Psoas muscle (tissue), 8 donors: ENCODE results near the gene IGF1R. TPM values are rescaled to one million over a fixed set of nuclear protein-coding genes. Genes with fewer than 3 reads are reported as not detected.

Source experiments
- ATAC-seq, 4 donors: fragments of 200-7000 bp; cut with Tn5 transposase; one replicate each; pipeline ENCODE4 v1.9.1; 2020; ENCODE audit warnings: moderate library complexity in 3 of 4, mild to moderate bottlenecking in 2 of 4
- DNase-seq, 2 donors: peaks; one replicate each; pipeline ENCODE4 v3.0.0-alpha.2; 2020
- H3K27ac ChIP-seq: fragments of 200-600 bp; one replicate; pipeline ENCODE4 v1.8.0; 2022
- H3K27me3 ChIP-seq, 3 donors: fragments of 200-600 bp in 1 of 3; one replicate each; pipeline versions ENCODE4 v1.6.1 to v1.8.0; 2013 to 2022; ENCODE audit warnings: low read length in 2 of 3, mild to moderate bottlenecking in 2 of 3, moderate library complexity in 1 of 3; ENCODE audit not compliant: insufficient read depth in 3 of 3
- H3K36me3 ChIP-seq, 2 donors: fragments of 200-600 bp in 1 of 2; one replicate each; pipeline versions ENCODE4 v1.6.1 to v1.8.0; 2013 to 2022; ENCODE audit warnings: low read depth in 1 of 2, mild to moderate bottlenecking in 1 of 2, moderate library complexity in 1 of 2; ENCODE audit not compliant: insufficient read depth in 1 of 2
- H3K4me1 ChIP-seq: fragments of 200-600 bp; one replicate; pipeline ENCODE4 v1.8.0; 2022
- H3K4me3 ChIP-seq: fragments of 200-600 bp; one replicate; pipeline ENCODE4 v1.8.0; 2022; ENCODE audit warnings: mild to moderate bottlenecking
- H3K9me3 ChIP-seq: fragments of 200-600 bp; one replicate; pipeline ENCODE4 v1.8.0; 2022
- CTCF ChIP-seq: fragments of 200-600 bp; IDR thresholded peaks from one replicate; pipeline ENCODE4 v1.8.0; 2022; ENCODE audit warnings: antibody characterized with exemption
- WGBS, 3 donors: extraction: QIAGEN DNeasy Blood & Tissue Kit; methylation state at CpG; one replicate each; pipeline versions ENCODE4 v1.1.6 to v1.1.7; 2013; 5-methylcytosine and 5-hydroxymethylcytosine counted together
- intact Hi-C, 2 donors: fragments of 100-400 bp; cut with DNase I; formaldehyde crosslinking; loops; one replicate each; pipeline versions ENCODE4 v1.11.0 to v1.14.2; 2022
- polyA plus RNA-seq, 3 donors: library from polyadenylated mRNA; stranded (reverse); fragments of 200-250 nt; gene quantifications; one replicate each; pipeline ENCODE4 v1.2.3, GENCODE V29; 2013
- total RNA-seq, 4 donors: library from RNA; stranded (reverse); fragmentation: NEBNext Ultra II Directional in 2 of 4; extraction: Animal tissue kit (Norgen Biotek cat#: 25700) in 2 of 4; gene quantifications; one replicate each; pipeline versions ENCODE4 v1.2.1 to v1.2.4, GENCODE V29; 2021 to 2023
- donor health status: healthy with polysubstance abuse.
- donor health status: DM: no; HTN: no; CAD: no; lungs with moderate emphysema.
- donor health status: Bipolar disorder and iron deficiency.
- donor health status: healthy.
- donor health status: DM: yes; HTN: yes; CAD: no.
- donor health status: DM: no; HTN: no; CAD: no.
- donor health status: DM: no; HTN: no; CAD: no.
- donor health status: DM: yes; HTN: yes; CAD: no.

The IGF1R gene
- total and polyA plus RNA-seq, 7 donors = 2.1 to 20.4 (median 12.0) TPM

GRCh38 chr15:98651036-98651481 is 2.7 kb downstream of the IGF1R start:
- WGBS, 3 donors = 30 to 46% (median 38%) methylated on average over 28 of the region's 28 CpGs
- intact Hi-C loops = loop anchor here (10.0 kb wide), 2 partner anchors 414 to 564 kb away; no protein-coding TSS in a partner anchor
- Histone ChIP-seq H3K4me3 (peak overlapping the region; percentile 94), H3K27ac (peak overlapping the region; percentile 92), H3K9me3 (no peaks in the 10 kb centered on the region), H3K4me1 (peaks cover 31% of the 10 kb centered on the region), H3K36me3 (no peaks in the 10 kb centered on the region), H3K27me3 (peaks cover 0 to 6% (median 0%) of the 10 kb centered on the region in 3 donors)
- no peak for ATAC-seq
- DNase-seq = no peak
- TF ChIP-seq CTCF = no peak

GRCh38 chr15:98651581-98652220 is 3.4 kb downstream of the IGF1R start:
- H3K4me3 ChIP-seq = peak overlapping the region; percentile 94
- TF ChIP-seq CTCF = no peak
- H3K9me3 ChIP-seq = no peaks in the 10 kb centered on the region
- DNase-seq = no peak
- H3K27me3 ChIP-seq = peaks cover 0 to 6% (median 0%) of the 10 kb centered on the region in 3 donors
- H3K4me1 ChIP-seq = peaks cover 31% of the 10 kb centered on the region
- H3K27ac ChIP-seq = peak overlapping the region; percentile 92
- no peaks in the 10 kb centered on the region for H3K36me3 ChIP-seq
- WGBS, 3 donors = 56 to 68% (median 58%) methylated on average over 14 of the region's 14 CpGs
- ATAC-seq = no peak
- intact Hi-C loops = loop anchor here (10.0 kb wide), 2 partner anchors 413 to 563 kb away; no protein-coding TSS in a partner anchor

GRCh38 chr15:98653686-98654085 is 5.3 kb downstream of the IGF1R start:
- H3K4me1 ChIP-seq = peaks cover 42% of the 10 kb centered on the region
- H3K36me3 ChIP-seq = no peaks in the 10 kb centered on the region
- TF ChIP-seq CTCF = no peak
- WGBS, 3 donors = 17 to 50% (median 19%) methylated on average over 1 of the region's 1 CpG
- H3K27me3 ChIP-seq = no peaks in the 10 kb centered on the region
- intact Hi-C loops = loop anchor here (10.0 kb wide), 2 partner anchors 411 to 561 kb away; no protein-coding TSS in a partner anchor
- H3K9me3 ChIP-seq = no peaks in the 10 kb centered on the region
- DNase-seq (no peak), ATAC-seq (no peak)
- H3K4me3 ChIP-seq = no peak overlapping the region
- peak overlapping the region; percentile 42 for H3K27ac ChIP-seq

- Histone ChIP-seq H3K4me1 (peaks cover 53% of the 10 kb centered on the region), H3K27ac (peak overlapping the region; percentile 42), H3K36me3 (no peaks in the 10 kb centered on the region), H3K9me3 (no peaks in the 10 kb centered on the region), H3K27me3 (no peaks in the 10 kb centered on the region), H3K4me3 (no peak overlapping the region)
- intact Hi-C loops = loop anchor here (10.0 kb wide), 2 partner anchors 410 to 560 kb away; no protein-coding TSS in a partner anchor
- TF ChIP-seq CTCF = no peak
- ATAC-seq (no peak), DNase-seq (no peak)
- 60 to 70% (median 66%) methylated on average over 4 of the region's 4 CpGs for WGBS, 3 donors
Measured at GRCh38 chr15:98654790-98655360, 6.5 kb downstream of the IGF1R start.
